IMR-90 (cell line): ENCODE results near the gene PTH1R. TPM values are rescaled to one million over a fixed set of nuclear protein-coding genes. Genes with fewer than 3 reads are reported as not detected.

Experiments
- ATAC-seq: fragments of 200-7000 bp; cut with Tn5 transposase; 2 replicates; pipeline ENCODE4 v1.9.1; 2020; ENCODE audit warnings: low read depth, mild to moderate bottlenecking, moderate library complexity
- BruUV-seq: library from RNA; stranded (reverse); fragments of 400-500 nt; replicated peaks from 2 replicates; lab custom pipeline; 2021; lab: Mats Ljungman, UMichigan
- CTCF ChIA-PET: fragments of 300-600 bp; formaldehyde crosslinking; extraction: SDS; loops from one replicate; lab custom pipeline; 2021; ENCODE audit warnings: antibody characterized with exemption; lab: Yijun Ruan, JAX
- POLR2A ChIA-PET: fragments of 300-600 bp; sonication (Branson Sonifier 250); formaldehyde crosslinking; loops from one replicate; lab custom pipeline; 2022; ENCODE audit warnings: antibody characterized with exemption; ENCODE audit not compliant: unreplicated experiment; lab: Charles Lee
- DNase-seq: peaks from one replicate; pipeline ENCODE4 v3.0.0; 2013
- H2AFZ ChIP-seq: replicated peaks from 2 replicates; pipeline ENCODE3; 2013; ENCODE audit warnings: low read length, mild to moderate bottlenecking; ENCODE audit not compliant: poor library complexity
- H2AK5ac ChIP-seq: 2 replicates; pipeline ENCODE4 v1.6.1; 2013; ENCODE audit warnings: low read depth, low read length, inconsistent platforms
- H2AK9ac ChIP-seq: replicated peaks from 2 replicates; pipeline ENCODE3; 2013; ENCODE audit warnings: mild to moderate bottlenecking, low read depth, low read length, moderate library complexity; ENCODE audit not compliant: poor library complexity
- H2BK120ac ChIP-seq: 2 replicates; pipeline ENCODE4 v1.6.1; 2013; ENCODE audit warnings: low read depth, low read length, inconsistent platforms
- H2BK15ac ChIP-seq: 3 replicates; pipeline ENCODE4 v1.6.1; 2013; ENCODE audit warnings: low read depth, low read length, inconsistent platforms
- H2BK20ac ChIP-seq: 2 replicates; pipeline ENCODE4 v1.6.1; 2013; ENCODE audit warnings: low read depth, mild to moderate bottlenecking, inconsistent platforms, low read length, moderate library complexity
- H2BK5ac ChIP-seq: 2 replicates; pipeline ENCODE4 v1.6.1; 2013; ENCODE audit warnings: mild to moderate bottlenecking, low read depth, low read length, inconsistent platforms; ENCODE audit not compliant: poor library complexity, severe bottlenecking
- H3K14ac ChIP-seq: replicated peaks from 2 replicates; pipeline ENCODE4 v1.6.1; 2013; ENCODE audit warnings: low read depth, low read length, inconsistent platforms
- H3K18ac ChIP-seq: 2 replicates; pipeline ENCODE4 v1.6.1; 2013; ENCODE audit warnings: low read depth, low read length, control low read depth
- H3K23ac ChIP-seq: 2 replicates; pipeline ENCODE4 v1.6.1; 2013; ENCODE audit warnings: low read depth, low read length, inconsistent platforms
- H3K27ac ChIP-seq: 2 replicates; pipeline ENCODE4 v1.5.1; 2013; ENCODE audit warnings: mild to moderate bottlenecking, control low read depth, low read length; ENCODE audit not compliant: insufficient read depth
- H3K27me3 ChIP-seq: 2 replicates; pipeline ENCODE4 v1.6.1; 2013; ENCODE audit warnings: low read length; ENCODE audit not compliant: control insufficient read depth, insufficient read depth
- H3K36me3 ChIP-seq: 2 replicates; pipeline ENCODE4 v1.6.1; 2013; ENCODE audit warnings: low read length, mixed read lengths; ENCODE audit not compliant: control insufficient read depth, insufficient read depth
- H3K4ac ChIP-seq: 2 replicates; pipeline ENCODE4 v1.6.1; 2013; ENCODE audit warnings: low read depth, low read length, inconsistent platforms
- H3K4me1 ChIP-seq: 2 replicates; pipeline ENCODE4 v1.6.1; 2013; ENCODE audit warnings: low read length, mixed read lengths; ENCODE audit not compliant: control insufficient read depth, insufficient read depth
- H3K4me2 ChIP-seq: 2 replicates; pipeline ENCODE4 v1.6.1; 2013; ENCODE audit warnings: low read depth, mild to moderate bottlenecking, control low read depth, low read length, moderate library complexity
- H3K4me3 ChIP-seq: 2 replicates; pipeline ENCODE4 v1.5.1; 2013; ENCODE audit warnings: low read depth, mild to moderate bottlenecking, control low read depth, low read length, moderate library complexity; ENCODE audit not compliant: insufficient read depth
- H3K56ac ChIP-seq: 2 replicates; pipeline ENCODE4 v1.6.1; 2013; ENCODE audit warnings: low read length, inconsistent platforms; ENCODE audit not compliant: insufficient read depth; ENCODE audit errors: extremely low read depth
- H3K79me1 ChIP-seq, 2 experiments: 2 replicates each; pipeline ENCODE4 v1.6.1; 2013; ENCODE audit warnings: low read length in 2 of 2, inconsistent platforms in 1 of 2, low read depth in 1 of 2
- H3K9ac ChIP-seq: 2 replicates; pipeline ENCODE4 v1.6.1; 2013; ENCODE audit warnings: low read depth, low read length, control low read depth
- H3K9me1 ChIP-seq: 2 replicates; pipeline ENCODE4 v1.6.1; 2013; ENCODE audit warnings: low read length, inconsistent platforms; ENCODE audit not compliant: insufficient read depth
- H3K9me3 ChIP-seq: 2 replicates; pipeline ENCODE4 v1.6.1; 2013; ENCODE audit warnings: low read length; ENCODE audit not compliant: control insufficient read depth, insufficient read depth
- H4K20me1 ChIP-seq: 2 replicates; pipeline ENCODE4 v1.6.1; 2013; ENCODE audit warnings: low read length, inconsistent platforms; ENCODE audit not compliant: insufficient read depth
- H4K5ac ChIP-seq: 2 replicates; pipeline ENCODE4 v1.6.1; 2013; ENCODE audit warnings: mild to moderate bottlenecking, low read depth, low read length, control low read depth
- H4K8ac ChIP-seq, 2 experiments: 2 replicates each; pipeline ENCODE4 v1.6.1; 2013; ENCODE audit warnings: low read depth in 2 of 2, low read length in 2 of 2, control low read depth in 1 of 2, inconsistent platforms in 1 of 2
- H4K91ac ChIP-seq: 2 replicates; pipeline ENCODE4 v1.6.1; 2013; ENCODE audit warnings: low read depth, low read length, inconsistent platforms; ENCODE audit not compliant: insufficient read depth
- BHLHE40 ChIP-seq: fragments of 150-350 bp; IDR thresholded peaks from 2 replicates; pipeline ENCODE4 v1.6.1; 2016; ENCODE audit warnings: mild to moderate bottlenecking, low read depth, low read length
- CHD1 ChIP-seq: IDR thresholded peaks from 2 replicates; pipeline ENCODE4 v1.6.1; 2012; ENCODE audit warnings: low read depth, low read length, improper control_type of control experiment
- ELK1 ChIP-seq: fragments of 150-350 bp; IDR thresholded peaks from 2 replicates; pipeline ENCODE4 v1.6.1; 2016; ENCODE audit warnings: low read depth, mild to moderate bottlenecking, low read length, moderate library complexity, borderline replicate concordance
- NFE2L2 ChIP-seq: fragments of 150-350 bp; IDR thresholded peaks from 2 replicates; pipeline ENCODE4 v1.6.1; 2016; ENCODE audit warnings: low read depth, mild to moderate bottlenecking, low read length
- POLR2A ChIP-seq: IDR thresholded peaks from 2 replicates; pipeline ENCODE4 v1.6.1; 2012; ENCODE audit warnings: mild to moderate bottlenecking, low read depth, low read length
- RAD21 ChIP-seq: IDR thresholded peaks from 2 replicates; pipeline ENCODE4 v1.6.1; 2012; ENCODE audit warnings: low read length, improper control_type of control experiment
- WGBS, 2 experiments: methylation state at CpG; one replicate each; pipeline versions ENCODE4 v1.1.5 to v1.1.7; 2013; ENCODE audit warnings: missing lambda C conversion rate in 2 of 2; ENCODE audit not compliant: insufficient read length in 1 of 2; ENCODE audit errors: extremely low coverage in 2 of 2; 5-methylcytosine and 5-hydroxymethylcytosine counted together
- dilution Hi-C: fragments of 300-500 bp; cut with HindIII; formaldehyde crosslinking; loops from one replicate; pipeline ENCODE4 v1.14.3; 2018; ENCODE audit warnings: low sequenced_read_pairs; ENCODE audit not compliant: unreplicated experiment
- in situ Hi-C: fragments of 300-500 bp; cut with MboI; formaldehyde crosslinking; loops from 3 replicates; pipeline ENCODE4 v1.14.3; 2019; ENCODE audit warnings: low sequenced_read_pairs, inconsistent platforms, mixed read lengths
- intact Hi-C: fragments of 100-400 bp; cut with micrococcal nuclease; formaldehyde crosslinking; loops from 2 replicates; pipeline ENCODE4 v1.10.0; 2022
- polyA plus RNA-seq, 3 experiments: library from polyadenylated mRNA; depleted of rRNA; stranded (reverse); fragments of >200 nt; gene quantifications; 2 replicates each; pipeline ENCODE4 v1.2.3, GENCODE V29; 2012; ENCODE audit warnings: low replicate concordance in 1 of 3
- total RNA-seq: library from RNA; depleted of rRNA; stranded (reverse); fragments of >200 nt; gene quantifications from 2 replicates; pipeline ENCODE4 v1.2.3, GENCODE V29; 2012
- TF ChIP-seq, protein P1 (sequence below): conservative IDR thresholded peaks from 2 replicates; pipeline ENCODE4 v1.5.1; 2012; ENCODE audit warnings: mild to moderate bottlenecking, low read depth, low read length, improper control_type of control experiment

Gene PTH1R
- total and polyA plus RNA-seq, 2 of the 4 experiments (the other 2 are of a cell fraction) = 0.15 to 0.18 TPM

DNA sequence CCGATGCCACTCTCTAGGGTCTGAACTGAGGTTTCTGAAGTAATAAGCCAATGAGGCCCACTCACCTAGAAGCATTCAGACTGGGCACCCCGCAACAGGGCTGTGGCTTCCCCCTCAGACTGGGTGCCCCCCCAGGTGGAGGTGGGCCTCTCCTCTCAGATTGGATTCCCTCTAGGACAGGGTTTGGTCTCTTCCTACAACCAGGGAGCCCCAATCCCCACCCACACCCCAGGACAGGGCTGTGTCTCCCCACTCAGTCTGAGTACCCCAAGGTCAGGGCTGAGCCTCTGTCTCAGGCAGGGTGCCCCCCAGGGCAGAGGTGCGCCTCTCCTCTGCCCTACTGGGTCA is 27.7 kb downstream of the PTH1R start:
- Histone ChIP-seq H3K4me3 (no peak overlapping the region), H3K27ac (no peak overlapping the region), H3K14ac (no peak overlapping the region), H3K36me3 (no peaks in the 10 kb centered on the region), H3K56ac (no peak overlapping the region), H3K4me1 (peaks cover 4% of the 10 kb centered on the region; the same call in 1 of the 2 replicates), H2BK5ac (no peak overlapping the region), H2BK120ac (no peak overlapping the region), H4K5ac (no peak overlapping the region), H4K20me1 (no peaks in the 10 kb centered on the region), H3K9me1 (peaks cover 4% of the 10 kb centered on the region; the same call in 1 of the 2 replicates), H2AK5ac (no peak overlapping the region), H3K18ac (no peak overlapping the region), H2BK15ac (no peak overlapping the region), H2AK9ac (no peak overlapping the region), H3K23ac (no peak overlapping the region), H3K4ac (no peak overlapping the region), H3K4me2 (no peak overlapping the region), H3K9ac (no peak overlapping the region), H3K9me3 (no peaks in the 10 kb centered on the region), H4K91ac (no peak overlapping the region), H3K79me1 (no peaks in the 10 kb centered on the region), H2BK20ac (no peak overlapping the region), H4K8ac (no peak overlapping the region), H3K27me3 (peaks cover 2% of the 10 kb centered on the region; the same call in 1 of the 2 replicates), H2AFZ (no peak overlapping the region)
- dilution Hi-C loops (no loop called here), intact Hi-C loops (loop anchor here (5.0 kb wide), 1 partner anchor 418 kb away; no protein-coding TSS in a partner anchor), in situ Hi-C loops (no loop called here)
- CTCF ChIA-PET = no interaction called here
- no peak for DNase-seq
- POLR2A ChIA-PET = no interaction called here
- no peak for ATAC-seq
- TF ChIP-seq ELK1 = no peak
- TF ChIP-seq CHD1 = no peak
- no peak for TF ChIP-seq RAD21
- TF ChIP-seq, protein P1, sequence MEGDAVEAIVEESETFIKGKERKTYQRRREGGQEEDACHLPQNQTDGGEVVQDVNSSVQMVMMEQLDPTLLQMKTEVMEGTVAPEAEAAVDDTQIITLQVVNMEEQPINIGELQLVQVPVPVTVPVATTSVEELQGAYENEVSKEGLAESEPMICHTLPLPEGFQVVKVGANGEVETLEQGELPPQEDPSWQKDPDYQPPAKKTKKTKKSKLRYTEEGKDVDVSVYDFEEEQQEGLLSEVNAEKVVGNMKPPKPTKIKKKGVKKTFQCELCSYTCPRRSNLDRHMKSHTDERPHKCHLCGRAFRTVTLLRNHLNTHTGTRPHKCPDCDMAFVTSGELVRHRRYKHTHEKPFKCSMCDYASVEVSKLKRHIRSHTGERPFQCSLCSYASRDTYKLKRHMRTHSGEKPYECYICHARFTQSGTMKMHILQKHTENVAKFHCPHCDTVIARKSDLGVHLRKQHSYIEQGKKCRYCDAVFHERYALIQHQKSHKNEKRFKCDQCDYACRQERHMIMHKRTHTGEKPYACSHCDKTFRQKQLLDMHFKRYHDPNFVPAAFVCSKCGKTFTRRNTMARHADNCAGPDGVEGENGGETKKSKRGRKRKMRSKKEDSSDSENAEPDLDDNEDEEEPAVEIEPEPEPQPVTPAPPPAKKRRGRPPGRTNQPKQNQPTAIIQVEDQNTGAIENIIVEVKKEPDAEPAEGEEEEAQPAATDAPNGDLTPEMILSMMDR = no peak
- no peak for TF ChIP-seq BHLHE40
- no peak for TF ChIP-seq POLR2A
- no peak for TF ChIP-seq NFE2L2
- WGBS, 2 experiments = no CpG with 5 or more reads among the region's 3 CpGs
- no TSS peak for BruUV-seq
